Ovary (tissue), 3 donors: ENCODE results near the gene P2RY11.

ENCODE experiments used
- CTCF ChIP-seq, 3 donors: fragments of 450-650 bp in 2 of 3; fragments of 200-600 bp in 1 of 3; IDR thresholded peaks; one replicate each; pipeline versions ENCODE4 v1.5.1 to v1.8.0; 2016 to 2022; ENCODE audit warnings: antibody characterized with exemption in 3 of 3, mild to moderate bottlenecking in 1 of 3
- POLR2A ChIP-seq: fragments of 450-650 bp; IDR thresholded peaks from one replicate; pipeline ENCODE4 v1.6.1; 2017; ENCODE audit warnings: antibody characterized with exemption, mild to moderate bottlenecking, moderate library complexity
- donor health status: DM: no; HTN: no; CAD: no.

- TF ChIP-seq CTCF (IDR thresholded peaks at IDR 0.05) (no peak), POLR2A (no peak)
These were observed 2.1 kb downstream of the P2RY11 start for GRCh38 chr19:10113592-10113963.
